IgD-negative memory B cell (primary cell): ENCODE results near the gene GABRR1. TPM values are rescaled to one million over a fixed set of nuclear protein-coding genes. Genes with fewer than 3 reads are reported as not detected.

Experiments used
- H3K27ac Mint-ChIP-seq, 3 donors: one replicate each; pipeline ENCODE4 v1.8.0; 2020 to 2022; ENCODE audit warnings: mild to moderate bottlenecking in 3 of 3, mixed read lengths in 3 of 3, moderate library complexity in 1 of 3
- H3K27me3 Mint-ChIP-seq: one replicate; pipeline ENCODE4 v1.8.0; 2021; ENCODE audit warnings: mixed read lengths
- H3K36me3 Mint-ChIP-seq: one replicate; pipeline ENCODE4 v1.8.0; 2020; ENCODE audit warnings: mild to moderate bottlenecking, mixed read lengths
- H3K4me1 Mint-ChIP-seq, 3 donors: one replicate each; pipeline ENCODE4 v1.8.0; 2020 to 2022; ENCODE audit warnings: mixed read lengths in 3 of 3, mild to moderate bottlenecking in 1 of 3
- H3K4me3 Mint-ChIP-seq, 4 donors: one replicate each; pipeline ENCODE4 v1.8.0; 2020 to 2022; ENCODE audit warnings: mild to moderate bottlenecking in 4 of 4, mixed read lengths in 4 of 4, moderate library complexity in 3 of 4
- H3K9me3 Mint-ChIP-seq, 3 donors: one replicate each; pipeline ENCODE4 v1.8.0; 2020 to 2021; ENCODE audit warnings: mixed read lengths in 3 of 3, mild to moderate bottlenecking in 1 of 3
- polyA plus RNA-seq: library from polyadenylated mRNA; unstranded; fragments of 300-500 nt; fragmentation: Illumina TruSeq; gene quantifications from one replicate; pipeline ENCODE4 v1.2.3, GENCODE V29; 2021

Gene GABRR1
- polyA plus RNA-seq: not detected

DNA sequence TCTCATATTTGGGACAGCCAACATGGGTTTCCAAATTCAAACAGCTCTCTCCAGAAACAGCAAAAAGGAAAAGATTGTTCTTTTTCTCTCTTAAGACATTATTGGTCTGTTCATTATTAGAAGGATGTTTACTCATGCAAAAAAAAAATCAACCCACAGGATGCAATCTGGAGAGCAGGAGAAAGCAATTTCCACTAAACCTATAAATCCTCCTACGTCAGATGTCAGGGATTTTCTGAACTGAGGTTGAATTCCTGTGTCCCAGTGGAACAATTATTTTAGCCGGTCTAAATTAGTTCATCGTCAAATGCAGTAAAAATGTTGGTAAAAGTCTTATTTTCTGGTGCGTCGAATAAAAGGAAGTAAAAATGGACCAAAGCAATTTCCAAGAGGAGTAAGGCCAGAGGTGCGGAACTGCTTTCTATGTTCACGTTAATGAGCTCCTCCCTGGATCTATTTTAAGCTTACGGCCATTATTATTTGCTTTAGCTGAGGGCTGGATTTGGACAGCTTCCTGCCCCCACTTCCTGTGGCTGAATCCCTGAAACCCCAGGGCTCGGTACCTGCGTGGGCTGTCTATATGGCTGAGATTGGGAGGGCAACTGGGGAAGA lies at the start of gene GABRR1:
GABRR1 (minus strand) TSS at position 60 of the 612 bp plus-strand sequence; CDS start at position 24, 36 bp downstream.
- no peaks in the 10 kb centered on the region for H3K9me3 Mint-ChIP-seq
- peaks cover 0 to 2% (median 0%) of the 10 kb centered on the region in 3 donors for H3K4me1 Mint-ChIP-seq
- no peak within 1 kb of the TSS for H3K27ac Mint-ChIP-seq
- H3K36me3 Mint-ChIP-seq: no peaks in the 10 kb centered on the region
- no peak within 1 kb of the TSS for H3K4me3 Mint-ChIP-seq
- no peaks in the 10 kb centered on the region for H3K27me3 Mint-ChIP-seq

DNA sequence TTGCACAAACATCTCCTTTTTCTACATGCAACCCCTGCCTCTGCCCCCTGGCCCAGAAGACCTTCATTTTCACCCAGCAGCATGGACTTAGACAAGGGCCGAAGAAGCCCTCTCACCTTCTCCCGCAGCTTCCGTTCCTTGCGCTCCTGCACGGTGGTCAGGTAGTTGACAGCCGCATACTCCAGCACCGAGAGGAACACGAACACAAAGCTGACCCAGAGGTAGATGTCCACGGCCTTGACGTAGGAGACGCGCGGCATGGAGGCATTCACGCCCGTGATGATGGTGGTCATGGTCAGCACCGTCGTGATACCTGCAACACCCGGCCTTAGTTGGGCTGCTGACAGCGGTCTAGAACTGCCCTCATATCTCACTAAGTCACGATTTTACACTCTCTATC lies 47.1 kb upstream of the GABRR1 start:
- H3K36me3 Mint-ChIP-seq: peaks cover 1% of the 10 kb centered on the region
- H3K4me3 Mint-ChIP-seq: no peak overlapping the region
- H3K27me3 Mint-ChIP-seq: peaks cover 3% of the 10 kb centered on the region
- peaks cover 2 to 12% (median 4%) of the 10 kb centered on the region in 3 donors for H3K4me1 Mint-ChIP-seq
- no peaks in the 10 kb centered on the region for H3K9me3 Mint-ChIP-seq
- H3K27ac Mint-ChIP-seq: no peak overlapping the region

DNA sequence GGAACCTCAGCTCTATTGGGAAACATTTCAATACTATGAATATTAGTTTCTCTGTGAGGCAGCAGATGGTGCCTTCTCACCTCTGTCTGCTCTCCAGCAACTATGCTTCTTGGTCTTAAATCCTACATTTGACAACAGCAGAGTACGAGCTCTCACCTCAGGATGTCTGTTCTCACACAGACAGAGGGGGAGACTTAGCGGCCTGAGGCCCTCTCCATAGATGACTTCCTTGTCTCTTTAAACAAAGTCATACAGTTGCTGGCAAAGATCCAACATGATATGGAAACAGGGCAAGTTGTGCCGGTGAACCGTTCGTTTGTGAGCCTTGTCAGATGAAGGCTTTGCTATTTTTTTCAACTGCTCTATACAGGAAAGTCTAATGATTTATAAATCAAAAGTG lies 43.7 kb upstream of the GABRR1 start:
- peaks cover 8 to 18% (median 9%) of the 10 kb centered on the region in 3 donors for H3K4me1 Mint-ChIP-seq
- H3K27me3 Mint-ChIP-seq: no peaks in the 10 kb centered on the region
- H3K36me3 Mint-ChIP-seq: no peaks in the 10 kb centered on the region
- H3K4me3 Mint-ChIP-seq: no peak overlapping the region
- H3K27ac Mint-ChIP-seq: no peak overlapping the region
- H3K9me3 Mint-ChIP-seq: no peaks in the 10 kb centered on the region

DNA sequence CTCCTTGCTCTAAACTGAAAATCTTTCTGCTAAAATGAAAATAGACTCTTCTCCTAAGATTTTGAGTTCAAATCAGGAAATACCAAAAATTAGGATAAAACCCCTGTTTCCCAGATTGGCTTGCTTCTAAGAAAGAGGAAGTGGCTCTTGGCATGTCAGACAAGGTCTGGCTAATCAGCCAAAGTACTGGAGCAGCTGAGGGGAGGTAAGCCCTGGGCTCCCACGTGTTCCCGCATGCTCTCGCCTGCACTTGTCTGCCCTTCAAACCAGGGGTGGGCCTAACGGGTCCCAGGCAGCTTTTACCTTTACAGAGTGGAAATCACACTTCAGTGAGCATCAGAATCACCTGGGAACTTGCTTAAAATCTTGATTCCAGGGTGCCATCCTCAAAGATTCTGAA lies 43.2 kb upstream of the GABRR1 start:
- Mint-ChIP-seq H3K9me3 (no peaks in the 10 kb centered on the region), H3K4me3 (no peak overlapping the region), H3K27me3 (no peaks in the 10 kb centered on the region), H3K27ac (no peak overlapping the region), H3K4me1 (peaks cover 8 to 18% (median 9%) of the 10 kb centered on the region in 3 donors), H3K36me3 (no peaks in the 10 kb centered on the region)

DNA sequence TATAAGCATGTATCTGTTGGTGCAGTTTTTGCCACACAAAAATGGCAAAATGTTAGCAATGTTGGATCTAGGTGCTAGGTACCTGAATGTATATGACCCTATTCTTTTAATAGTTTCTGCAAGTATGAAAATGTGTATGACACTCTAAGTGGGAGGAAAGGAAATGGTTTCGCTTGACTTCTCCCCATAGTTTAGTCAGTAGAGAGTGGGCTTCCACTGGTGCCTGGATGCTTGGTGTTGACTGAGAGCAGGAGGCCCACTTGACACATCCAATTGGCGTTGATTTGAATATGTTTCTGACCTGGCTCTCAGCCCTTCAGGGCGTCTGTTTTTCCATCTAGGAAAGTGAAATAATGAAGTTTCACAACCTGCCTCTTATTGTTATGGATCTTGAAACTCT lies 41.8 kb upstream of the GABRR1 start:
- Mint-ChIP-seq H3K4me1 (peaks cover 8 to 18% (median 9%) of the 10 kb centered on the region in 3 donors), H3K4me3 (peak overlapping the region in 1 of 4 donors; percentile 67), H3K27me3 (no peaks in the 10 kb centered on the region), H3K9me3 (no peaks in the 10 kb centered on the region), H3K36me3 (no peaks in the 10 kb centered on the region), H3K27ac (no peak overlapping the region)

DNA sequence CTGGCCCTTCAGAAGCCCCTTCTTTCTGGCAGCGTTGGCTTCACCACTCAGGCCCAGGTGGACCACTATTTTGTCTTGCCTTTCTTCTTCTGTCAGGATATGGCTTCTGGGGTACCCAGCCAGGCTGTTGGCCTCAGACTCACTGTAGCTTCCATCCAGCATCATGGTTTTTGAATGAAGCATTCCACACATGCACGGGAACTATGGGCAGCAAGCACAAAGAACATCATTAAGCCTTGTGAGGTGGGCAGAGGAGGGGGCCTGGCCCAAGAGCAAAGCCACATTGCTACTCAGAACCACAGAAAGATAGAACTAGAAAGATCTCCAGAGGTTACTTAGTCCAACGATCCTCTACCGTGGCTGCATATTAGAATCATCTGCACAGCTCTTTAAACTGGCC lies 40.6 kb upstream of the GABRR1 start:
- no peak overlapping the region for H3K4me3 Mint-ChIP-seq
- H3K9me3 Mint-ChIP-seq: no peaks in the 10 kb centered on the region
- no peak overlapping the region for H3K27ac Mint-ChIP-seq
- H3K36me3 Mint-ChIP-seq: peaks cover 3% of the 10 kb centered on the region
- no peaks in the 10 kb centered on the region for H3K27me3 Mint-ChIP-seq
- peaks cover 8 to 18% (median 12%) of the 10 kb centered on the region in 3 donors for H3K4me1 Mint-ChIP-seq

DNA sequence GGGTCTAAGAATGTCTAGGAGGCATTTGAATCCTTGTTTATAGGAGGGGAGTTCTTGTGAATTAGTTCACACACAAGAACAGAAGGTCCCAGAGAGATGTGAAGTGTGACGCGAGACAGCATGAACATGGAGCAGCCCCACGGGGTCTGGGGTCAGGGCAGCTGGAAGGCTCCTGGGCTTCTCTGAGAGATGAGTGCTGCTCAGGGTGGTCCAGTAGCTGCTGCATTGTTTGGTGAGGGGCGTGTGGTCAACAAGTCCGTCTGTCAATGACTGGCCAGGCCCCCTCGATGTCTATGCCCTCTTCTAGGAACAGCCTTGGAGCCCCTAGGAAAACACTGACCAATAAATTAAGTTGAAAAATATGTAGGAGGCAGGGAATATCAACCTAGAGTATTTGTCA lies 40.2 kb upstream of the GABRR1 start:
- Mint-ChIP-seq H3K27me3 (no peaks in the 10 kb centered on the region), H3K4me3 (no peak overlapping the region), H3K4me1 (peaks cover 8 to 18% (median 12%) of the 10 kb centered on the region in 3 donors), H3K9me3 (no peaks in the 10 kb centered on the region), H3K27ac (no peak overlapping the region), H3K36me3 (peaks cover 3% of the 10 kb centered on the region)

DNA sequence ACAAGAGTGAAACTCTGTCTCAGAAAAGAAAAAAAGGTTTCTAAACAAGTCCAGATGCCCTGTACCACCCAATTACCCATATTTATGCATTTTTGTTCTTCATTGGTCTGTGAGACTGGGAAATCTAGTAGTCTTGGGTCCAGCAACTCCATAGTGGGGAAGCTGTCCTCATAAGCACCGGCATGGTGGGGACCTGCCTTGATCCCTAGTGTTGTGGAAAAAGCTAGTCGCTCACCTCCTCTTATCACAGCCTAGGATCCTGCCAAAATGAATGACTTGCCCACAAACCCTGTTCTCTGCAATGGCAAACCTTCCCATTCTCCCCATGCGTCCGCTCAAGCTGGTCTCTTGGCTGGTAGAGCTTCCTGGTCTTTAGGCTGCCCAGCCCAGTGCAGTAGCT lies 38.3 kb upstream of the GABRR1 start:
- Mint-ChIP-seq H3K4me1 (peaks cover 8 to 12% (median 10%) of the 10 kb centered on the region in 3 donors), H3K27ac (no peak overlapping the region), H3K9me3 (no peaks in the 10 kb centered on the region), H3K27me3 (no peaks in the 10 kb centered on the region), H3K36me3 (peaks cover 3% of the 10 kb centered on the region), H3K4me3 (no peak overlapping the region)

DNA sequence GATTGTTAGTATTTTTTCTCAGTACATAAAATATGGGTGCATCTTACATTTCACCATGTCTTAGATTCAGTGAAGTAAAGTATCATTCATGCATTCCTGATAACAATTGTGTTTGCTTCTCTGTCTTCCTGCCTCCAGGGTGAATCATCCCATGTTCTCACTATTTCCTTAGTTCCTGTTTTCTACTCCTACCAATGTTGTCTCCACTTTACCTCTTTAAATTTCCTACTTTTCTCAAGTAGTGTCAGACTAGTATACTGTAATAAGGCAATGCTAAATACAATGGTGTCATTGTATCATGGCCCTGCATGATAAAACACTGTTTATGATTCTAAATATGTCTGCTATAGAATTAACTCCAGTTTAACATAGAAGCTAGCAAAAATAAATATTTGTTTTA lies 37.4 kb upstream of the GABRR1 start:
- H3K36me3 Mint-ChIP-seq: peaks cover 3% of the 10 kb centered on the region
- peaks cover 5% of the 10 kb centered on the region for H3K27me3 Mint-ChIP-seq
- no peak overlapping the region for H3K27ac Mint-ChIP-seq
- peaks cover 7 to 9% (median 7%) of the 10 kb centered on the region in 3 donors for H3K4me1 Mint-ChIP-seq
- H3K9me3 Mint-ChIP-seq: no peaks in the 10 kb centered on the region
- no peak overlapping the region for H3K4me3 Mint-ChIP-seq

DNA sequence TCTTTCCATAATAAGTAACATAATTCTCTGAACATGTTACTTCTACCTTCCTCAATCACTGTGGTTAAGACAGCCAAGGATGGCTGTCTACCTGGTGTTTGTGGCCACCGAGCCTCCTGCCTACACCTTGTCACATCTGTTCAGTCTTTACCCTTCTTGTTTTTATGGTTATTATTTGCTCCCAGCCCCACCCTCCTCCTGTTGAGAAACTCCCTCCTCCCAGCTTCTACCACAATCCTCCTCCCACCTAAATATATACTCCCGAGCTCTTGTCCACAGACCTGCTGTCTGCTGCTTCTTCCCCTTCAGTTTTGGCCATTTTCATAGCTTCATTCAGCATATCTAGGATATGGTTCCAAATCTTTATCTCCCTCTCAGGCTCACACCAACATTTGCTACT lies 35.7 kb upstream of the GABRR1 start:
- Mint-ChIP-seq H3K9me3 (no peaks in the 10 kb centered on the region), H3K27ac (no peak overlapping the region), H3K4me3 (peak overlapping the region in 1 of 4 donors; percentile 42), H3K27me3 (peaks cover 7% of the 10 kb centered on the region), H3K4me1 (peaks cover 0 to 3% (median 0%) of the 10 kb centered on the region in 3 donors), H3K36me3 (peaks cover 3% of the 10 kb centered on the region)

DNA sequence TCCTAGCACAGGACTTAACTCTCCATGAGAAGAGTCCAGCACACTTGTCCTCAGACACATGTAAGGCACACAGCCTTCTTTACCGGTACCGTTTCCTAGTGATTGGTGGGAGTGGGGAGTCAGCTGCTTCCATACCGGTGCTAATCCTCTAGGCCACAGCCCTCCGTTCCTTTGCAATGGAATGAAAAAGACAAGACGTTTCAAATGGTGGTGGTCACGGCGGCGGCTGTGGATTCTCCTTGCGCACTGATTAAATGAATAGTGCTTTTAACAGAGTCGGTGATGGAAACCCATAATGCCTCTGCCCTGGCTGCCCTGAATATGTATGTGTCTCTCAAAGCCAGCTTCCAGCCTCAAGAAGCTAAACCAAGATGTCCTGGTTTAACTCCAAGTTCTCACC lies 34.8 kb upstream of the GABRR1 start:
- H3K36me3 Mint-ChIP-seq: peaks cover 3% of the 10 kb centered on the region
- no peaks in the 10 kb centered on the region for H3K9me3 Mint-ChIP-seq
- H3K27ac Mint-ChIP-seq: no peak overlapping the region

DNA sequence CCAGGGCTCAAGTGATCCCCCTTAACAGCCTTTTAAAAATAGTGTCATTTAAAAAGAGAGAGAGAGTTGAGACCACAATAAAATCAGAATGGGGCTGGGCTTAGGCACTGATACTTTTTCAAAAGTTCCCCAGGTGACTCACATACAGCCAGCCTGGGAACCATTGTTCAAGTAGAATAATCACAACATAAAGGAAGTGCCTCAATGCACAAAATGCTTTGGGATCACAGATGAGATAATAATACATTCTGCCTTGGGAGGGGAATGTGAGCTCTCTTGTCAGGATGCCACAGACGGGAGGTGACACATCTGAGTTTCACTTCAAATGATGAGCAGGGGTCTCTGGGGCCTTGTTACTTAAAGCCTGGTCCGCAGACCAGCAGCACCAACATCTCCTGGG lies 34.0 kb upstream of the GABRR1 start:
- Mint-ChIP-seq H3K27ac (no peak overlapping the region), H3K27me3 (peaks cover 7% of the 10 kb centered on the region), H3K4me3 (no peak overlapping the region), H3K9me3 (peaks cover 0 to 2% (median 0%) of the 10 kb centered on the region in 3 donors), H3K36me3 (peaks cover 3% of the 10 kb centered on the region), H3K4me1 (peaks cover 0 to 3% (median 0%) of the 10 kb centered on the region in 3 donors)

More for the DNA sequence above, 34.8 kb upstream of the GABRR1 start:
- H3K4me3 Mint-ChIP-seq: no peak overlapping the region
- peaks cover 7% of the 10 kb centered on the region for H3K27me3 Mint-ChIP-seq
- H3K4me1 Mint-ChIP-seq: peaks cover 0 to 3% (median 0%) of the 10 kb centered on the region in 3 donors

DNA sequence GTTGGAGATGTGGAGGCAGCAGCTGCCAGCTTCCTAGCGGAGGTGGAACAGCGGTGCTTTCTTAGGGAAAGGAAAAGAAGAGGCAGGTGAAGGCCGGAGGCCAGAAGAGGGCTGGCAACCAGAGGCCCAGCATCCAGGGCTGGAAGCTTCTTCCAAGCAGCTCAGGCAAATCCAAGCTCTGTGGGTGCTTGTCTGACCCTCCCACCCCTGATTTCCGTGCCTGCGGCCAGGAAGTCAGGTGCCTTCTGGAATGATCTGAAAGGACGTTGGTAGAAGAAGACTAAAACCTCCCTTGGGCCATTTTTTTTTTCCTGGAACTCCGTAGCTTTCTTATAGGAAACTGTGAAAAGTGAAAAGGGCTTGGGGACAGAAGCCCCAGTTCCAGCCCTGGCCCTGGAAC lies 33.1 kb upstream of the GABRR1 start:
- H3K9me3 Mint-ChIP-seq: peaks cover 0 to 2% (median 0%) of the 10 kb centered on the region in 3 donors
- peaks cover 3% of the 10 kb centered on the region for H3K36me3 Mint-ChIP-seq
- peaks cover 0 to 3% (median 0%) of the 10 kb centered on the region in 3 donors for H3K4me1 Mint-ChIP-seq
- H3K4me3 Mint-ChIP-seq: no peak overlapping the region
- peaks cover 13% of the 10 kb centered on the region for H3K27me3 Mint-ChIP-seq
- no peak overlapping the region for H3K27ac Mint-ChIP-seq

DNA sequence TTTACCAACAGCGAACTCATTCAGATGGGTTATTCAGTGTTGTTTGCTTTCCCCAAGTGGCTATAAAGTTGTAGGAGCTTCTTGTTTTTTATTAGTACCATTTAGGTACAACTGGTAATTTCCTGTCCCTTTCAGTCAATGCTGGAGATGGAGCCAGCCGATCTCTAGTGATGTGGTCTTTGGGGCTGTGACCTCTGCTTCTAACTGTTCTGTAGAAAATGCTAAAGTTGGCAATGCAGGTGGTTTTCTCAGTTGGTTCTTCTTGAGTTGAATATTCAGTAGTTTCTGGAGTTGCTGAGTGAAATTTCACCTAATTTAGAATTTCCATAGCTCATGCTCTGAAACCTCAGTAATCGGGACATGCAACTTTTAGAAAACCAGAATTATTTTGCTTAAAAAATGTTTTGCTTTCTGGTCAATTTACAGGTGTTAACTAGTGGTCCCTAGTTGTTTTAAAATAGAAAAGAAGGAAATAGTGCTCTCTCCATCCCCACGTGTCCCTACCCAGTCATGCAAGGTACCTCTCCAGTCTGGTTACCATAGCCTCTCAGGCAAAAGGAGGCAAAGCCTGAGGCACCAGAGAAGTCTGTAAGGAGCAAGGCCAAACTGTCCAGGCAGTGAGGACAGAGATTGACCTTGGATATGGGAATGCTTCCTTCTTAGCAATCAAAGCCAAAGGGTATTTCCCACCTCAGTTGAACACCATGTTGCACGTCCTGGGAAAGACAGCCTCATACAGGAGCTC lies 27.3 kb upstream of the GABRR1 start:
- Mint-ChIP-seq H3K36me3 (no peaks in the 10 kb centered on the region), H3K27me3 (peaks cover 12% of the 10 kb centered on the region), H3K4me1 (peaks cover 4 to 15% (median 15%) of the 10 kb centered on the region in 3 donors), H3K4me3 (peak overlapping the region in 1 of 4 donors; percentile 70), H3K9me3 (peaks cover 0 to 2% (median 0%) of the 10 kb centered on the region in 3 donors), H3K27ac (no peak overlapping the region)

DNA sequence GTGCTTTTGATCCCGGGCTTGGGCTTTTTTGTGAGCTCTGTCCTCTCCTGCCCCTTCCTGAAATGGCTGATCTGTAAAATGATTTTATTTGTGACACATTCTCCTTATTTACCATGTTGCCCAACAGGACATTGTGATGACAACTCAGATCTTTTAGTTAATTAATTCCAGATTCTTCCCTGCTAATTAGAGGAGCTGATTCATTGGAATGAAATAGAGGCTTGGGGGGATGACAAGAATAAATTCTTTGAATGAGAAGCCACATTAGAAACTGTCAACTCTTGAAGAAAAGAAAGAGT lies 26.1 kb upstream of the GABRR1 start:
- H3K36me3 Mint-ChIP-seq: no peaks in the 10 kb centered on the region
- H3K4me1 Mint-ChIP-seq: peaks cover 7 to 20% (median 18%) of the 10 kb centered on the region in 3 donors
- H3K27ac Mint-ChIP-seq: no peak overlapping the region
- H3K27me3 Mint-ChIP-seq: peaks cover 10% of the 10 kb centered on the region
- H3K4me3 Mint-ChIP-seq: no peak overlapping the region
- peaks cover 0 to 2% (median 0%) of the 10 kb centered on the region in 3 donors for H3K9me3 Mint-ChIP-seq
